PFSK-1 (cell line): Measurements from ENCODE around the gene AQP5.

Source experiments
- FOXP2 ChIP-seq: optimal IDR thresholded peaks from 2 replicates; pipeline ENCODE3; 2011; ENCODE audit warnings: borderline replicate concordance, control low read depth, inconsistent platforms; ENCODE audit not compliant: insufficient read depth; ENCODE audit errors: extremely low read length, extremely low read depth
- POLR2AphosphoS5 ChIP-seq: IDR thresholded peaks from 2 replicates; pipeline ENCODE4 v1.6.1; 2012; ENCODE audit warnings: low read depth, mild to moderate bottlenecking, control low read depth, low read length, moderate library complexity
- SIN3A ChIP-seq: IDR thresholded peaks from 2 replicates; pipeline ENCODE4 v1.6.1; 2012; ENCODE audit warnings: mild to moderate bottlenecking, low read length, moderate library complexity, borderline replicate concordance; ENCODE audit not compliant: insufficient read depth
- TAF1 ChIP-seq: IDR thresholded peaks from 2 replicates; pipeline ENCODE4 v1.6.1; 2012; ENCODE audit warnings: low read length, control low read depth, borderline replicate concordance; ENCODE audit not compliant: insufficient read depth
- TF ChIP-seq, protein P1 (sequence below), 2 experiments: IDR thresholded peaks; 2 replicates each; pipeline versions ENCODE4 v1.6.1 to v1.8.0; 2011 to 2012; ENCODE audit warnings: low read depth in 2 of 2, low read length in 2 of 2, control low read depth in 1 of 2, inconsistent platforms in 1 of 2, mild to moderate bottlenecking in 1 of 2, moderate library complexity in 1 of 2; ENCODE audit not compliant: insufficient read depth in 1 of 2

Gene AQP5

DNA sequence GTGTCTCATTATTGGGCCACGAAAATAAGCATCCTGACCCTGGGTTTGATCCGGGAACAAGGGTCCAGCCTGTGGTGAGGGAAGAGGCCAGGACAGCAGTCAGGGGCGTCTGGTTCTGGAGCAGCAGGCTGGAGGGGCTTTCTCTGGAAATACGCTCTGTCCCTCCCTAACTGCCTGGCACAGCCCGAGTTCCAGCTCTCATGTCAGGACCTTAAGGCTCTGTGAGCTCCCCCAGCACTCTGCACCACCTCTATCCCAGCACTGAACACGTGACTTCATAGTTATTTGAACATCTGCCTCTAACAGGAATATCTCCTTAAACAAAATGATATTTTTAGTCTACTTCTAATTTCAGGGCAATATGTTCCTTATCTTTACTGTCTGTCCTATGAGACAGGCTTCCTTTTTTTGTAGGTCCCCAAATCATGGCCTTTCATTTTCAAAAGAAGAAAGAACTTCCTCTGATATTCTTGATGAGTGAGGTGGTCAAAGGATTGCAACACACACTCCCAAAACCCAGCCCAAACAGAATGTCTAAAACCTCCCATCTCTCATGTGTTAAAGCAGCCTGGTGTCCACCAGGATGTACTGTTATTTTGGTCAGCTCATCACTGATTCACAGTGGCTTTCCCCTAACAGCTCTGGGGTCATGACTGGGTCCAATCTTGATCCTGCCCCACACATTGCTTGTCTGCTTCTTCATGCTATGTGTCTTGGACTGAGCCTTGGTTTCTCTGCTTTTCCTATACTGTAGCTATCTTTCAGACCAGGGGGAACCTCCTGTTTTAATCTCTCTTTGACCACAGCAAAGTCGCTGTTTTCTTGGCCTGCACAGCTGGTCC lies 20.8 kb downstream of the AQP5 start:
- TF ChIP-seq FOXP2 (no peak), TAF1 (no peak), POLR2AphosphoS5 (no peak), SIN3A (no peak)
- TF ChIP-seq, protein P1, sequence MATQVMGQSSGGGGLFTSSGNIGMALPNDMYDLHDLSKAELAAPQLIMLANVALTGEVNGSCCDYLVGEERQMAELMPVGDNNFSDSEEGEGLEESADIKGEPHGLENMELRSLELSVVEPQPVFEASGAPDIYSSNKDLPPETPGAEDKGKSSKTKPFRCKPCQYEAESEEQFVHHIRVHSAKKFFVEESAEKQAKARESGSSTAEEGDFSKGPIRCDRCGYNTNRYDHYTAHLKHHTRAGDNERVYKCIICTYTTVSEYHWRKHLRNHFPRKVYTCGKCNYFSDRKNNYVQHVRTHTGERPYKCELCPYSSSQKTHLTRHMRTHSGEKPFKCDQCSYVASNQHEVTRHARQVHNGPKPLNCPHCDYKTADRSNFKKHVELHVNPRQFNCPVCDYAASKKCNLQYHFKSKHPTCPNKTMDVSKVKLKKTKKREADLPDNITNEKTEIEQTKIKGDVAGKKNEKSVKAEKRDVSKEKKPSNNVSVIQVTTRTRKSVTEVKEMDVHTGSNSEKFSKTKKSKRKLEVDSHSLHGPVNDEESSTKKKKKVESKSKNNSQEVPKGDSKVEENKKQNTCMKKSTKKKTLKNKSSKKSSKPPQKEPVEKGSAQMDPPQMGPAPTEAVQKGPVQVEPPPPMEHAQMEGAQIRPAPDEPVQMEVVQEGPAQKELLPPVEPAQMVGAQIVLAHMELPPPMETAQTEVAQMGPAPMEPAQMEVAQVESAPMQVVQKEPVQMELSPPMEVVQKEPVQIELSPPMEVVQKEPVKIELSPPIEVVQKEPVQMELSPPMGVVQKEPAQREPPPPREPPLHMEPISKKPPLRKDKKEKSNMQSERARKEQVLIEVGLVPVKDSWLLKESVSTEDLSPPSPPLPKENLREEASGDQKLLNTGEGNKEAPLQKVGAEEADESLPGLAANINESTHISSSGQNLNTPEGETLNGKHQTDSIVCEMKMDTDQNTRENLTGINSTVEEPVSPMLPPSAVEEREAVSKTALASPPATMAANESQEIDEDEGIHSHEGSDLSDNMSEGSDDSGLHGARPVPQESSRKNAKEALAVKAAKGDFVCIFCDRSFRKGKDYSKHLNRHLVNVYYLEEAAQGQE (IDR thresholded peaks at IDR 0.05; ENCODE audit: insufficient read depth in 1 of 2, low read depth in 2 of 2, low read length in 2 of 2), result no peak

DNA sequence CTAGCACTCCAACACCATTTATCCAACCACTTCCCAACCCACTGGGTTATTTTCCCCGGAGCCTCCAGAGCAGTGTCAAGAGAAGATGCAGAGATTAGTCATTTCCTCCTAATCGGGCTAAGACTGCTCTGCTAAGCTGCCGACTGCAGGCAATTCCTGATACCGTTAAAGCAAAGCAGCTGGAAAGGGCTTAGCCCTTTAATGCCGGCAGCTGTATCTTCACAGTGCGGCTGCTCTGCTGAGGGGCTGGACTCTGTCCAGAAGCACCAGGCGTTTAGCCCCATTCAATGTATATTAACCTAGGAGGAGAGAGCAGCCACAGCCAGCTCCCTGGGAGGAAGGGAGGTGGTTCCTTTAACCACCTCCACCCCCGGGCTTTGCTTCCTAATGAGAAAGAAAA lies 22.2 kb downstream of the AQP5 start:
- TF ChIP-seq POLR2AphosphoS5 (no peak), SIN3A (peak; percentile 74; the same call in 1 of the 2 replicates)
- TF ChIP-seq, protein P1 (IDR thresholded peaks at IDR 0.05; ENCODE audit: insufficient read depth in 1 of 2, low read depth in 2 of 2, low read length in 2 of 2), result peak in 1 of 2 experiments; percentile 17; a peak in 1 of 4 replicates

DNA sequence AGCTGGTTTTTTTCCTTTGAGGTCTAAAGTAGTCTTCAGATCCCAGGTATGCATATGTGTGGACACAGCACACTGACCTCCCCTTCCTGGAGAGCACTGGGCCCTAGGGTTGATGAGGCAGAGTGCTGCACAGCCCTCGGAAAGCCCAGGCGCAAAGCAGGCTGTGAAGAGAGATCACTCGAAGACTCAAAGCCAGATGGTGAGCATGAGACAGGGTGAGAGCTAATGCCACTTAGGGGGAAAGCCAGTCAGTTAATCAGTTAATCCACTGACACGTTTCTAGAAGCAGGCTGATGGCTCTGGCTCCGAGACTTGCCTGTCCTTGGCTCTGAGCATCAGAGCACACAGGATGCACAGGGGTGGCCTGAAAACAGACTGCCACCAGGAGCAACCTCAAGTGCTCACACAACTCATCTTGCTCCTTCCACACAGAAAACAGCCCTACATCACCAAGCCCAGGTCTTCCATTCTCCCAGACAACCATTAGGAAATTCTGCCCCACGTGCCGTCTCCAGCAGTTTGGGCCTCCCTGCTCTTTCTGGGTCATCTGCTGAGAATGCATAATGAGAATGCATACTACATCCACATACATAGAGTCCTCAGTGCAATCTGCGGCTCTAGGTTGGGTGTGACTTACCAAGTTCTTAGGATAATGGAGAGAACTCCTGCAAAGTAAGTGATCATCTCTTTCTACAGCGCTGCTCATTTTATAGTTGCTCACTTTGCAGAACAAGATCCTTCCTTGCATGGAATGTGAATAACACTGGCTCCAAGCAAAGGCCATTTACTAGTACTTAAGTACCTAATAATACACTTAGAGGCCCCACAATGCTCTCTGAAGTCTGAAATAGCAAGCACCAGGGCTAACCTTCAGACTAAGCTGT lies 23.0 kb downstream of the AQP5 start:
- no peak for TF ChIP-seq POLR2AphosphoS5
- no peak for TF ChIP-seq FOXP2
- TF ChIP-seq, protein P1 (IDR thresholded peaks at IDR 0.05; ENCODE audit: insufficient read depth in 1 of 2, low read depth in 2 of 2, low read length in 2 of 2), result no peak
- TF ChIP-seq SIN3A, result no peak
- no peak for TF ChIP-seq TAF1

DNA sequence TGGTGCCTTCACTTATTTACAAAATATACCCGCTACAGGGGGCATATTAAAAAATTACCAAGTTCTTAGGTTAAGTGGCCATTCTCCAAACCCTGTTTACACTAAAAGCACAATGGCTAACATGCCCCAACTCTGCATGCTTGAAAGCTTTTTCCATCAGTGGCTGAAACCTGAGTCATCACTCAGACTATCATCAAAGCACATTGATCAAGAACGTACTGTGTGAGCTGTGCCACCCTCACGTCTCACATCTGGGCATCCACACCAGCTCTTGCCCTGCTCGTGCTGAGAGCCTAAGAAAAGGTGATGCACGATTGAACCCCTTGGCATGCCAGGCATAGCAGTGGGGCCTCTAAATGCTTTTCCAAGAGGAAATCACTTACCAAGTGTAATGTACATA lies 24.3 kb downstream of the AQP5 start:
- TF ChIP-seq SIN3A, result no peak
- TF ChIP-seq FOXP2, result no peak
- no peak for TF ChIP-seq POLR2AphosphoS5

DNA sequence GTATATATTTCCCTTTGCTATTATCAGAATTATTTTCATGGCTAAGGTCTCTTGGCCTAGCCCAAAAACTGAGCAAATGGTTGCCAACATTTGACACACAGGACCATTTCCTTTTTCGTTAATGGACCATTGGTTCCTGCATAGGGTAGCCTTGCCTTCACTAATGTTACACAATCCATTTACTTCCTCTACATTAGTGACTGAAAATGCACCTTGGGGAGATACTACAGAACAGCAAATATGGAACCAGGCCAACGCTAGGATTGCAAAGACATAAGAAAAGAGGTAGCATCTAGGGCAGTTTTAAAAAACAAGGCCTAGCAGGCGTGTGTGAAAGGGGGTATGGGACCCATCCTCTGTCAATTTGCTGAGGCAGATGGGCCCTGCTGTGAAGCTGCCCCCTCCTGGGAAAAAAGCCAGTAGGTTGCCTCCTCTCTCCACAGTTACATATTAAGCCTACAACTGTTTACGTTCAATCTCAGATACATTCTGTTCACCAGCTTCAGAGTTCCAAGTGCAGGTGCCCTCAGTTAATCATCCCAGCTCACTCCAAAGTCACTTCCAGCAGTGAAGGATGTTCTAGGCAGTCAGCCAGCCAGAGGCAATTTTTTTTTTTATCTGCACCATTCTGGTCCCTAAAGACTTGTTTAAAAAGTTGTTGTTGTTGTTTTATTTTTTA lies 26.1 kb downstream of the AQP5 start:
- TF ChIP-seq FOXP2 (no peak), SIN3A (no peak), POLR2AphosphoS5 (no peak), TAF1 (no peak)
- TF ChIP-seq, protein P1 (IDR thresholded peaks at IDR 0.05; ENCODE audit: insufficient read depth in 1 of 2, low read depth in 2 of 2, low read length in 2 of 2), result no peak
